Activated CD4-positive, alpha-beta T cell treated with anti-CD3 and anti-CD28 coated beads, Interleukin-2, amount 50 U/mL, for 48 hours (primary cell): ENCODE results near the gene PDE6D.
"Not testable (repeated sequence)": the region's sequence is repeated elsewhere in the genome, so short reads cannot be mapped to it uniquely, and the experiment has no call there.

Experiments
- DNase-seq, 2 experiments: peaks; one replicate each; pipeline ENCODE4 v3.0.0-alpha.2; 2020

Gene PDE6D

GRCh38 chr2:231769170-231770136 lies 11.6 kb downstream of the PDE6D start:
- no peak for DNase-seq

- no peak for DNase-seq
Observed at GRCh38 chr2:231765496-231765929, 15.6 kb downstream of the PDE6D start.

GRCh38 chr2:231764760-231765159 lies 16.3 kb downstream of the PDE6D start:
- no peak for DNase-seq

GRCh38 chr2:231764124-231764523 lies 17.0 kb downstream of the PDE6D start:
- DNase-seq: no peak

GRCh38 chr2:231761735-231762134 lies 19.3 kb downstream of the PDE6D start:
- no peak for DNase-seq

- DNase-seq: no peak
Observed at GRCh38 chr2:231752061-231752460, 29.0 kb downstream of the PDE6D start.

GRCh38 chr2:231751042-231751815 lies 29.9 kb downstream of the PDE6D start:
- DNase-seq: no peak

- not testable (repeated sequence) for DNase-seq
Observed at GRCh38 chr2:231749016-231749415, 32.1 kb downstream of the PDE6D start.

GRCh38 chr2:231748153-231748896 lies 32.8 kb downstream of the PDE6D start:
- DNase-seq: not testable (repeated sequence)

GRCh38 chr2:231745303-231746038 lies 35.6 kb downstream of the PDE6D start:
- no peak for DNase-seq

- DNase-seq: no peak
Observed at GRCh38 chr2:231743376-231744116, 37.5 kb downstream of the PDE6D start.

- no peak for DNase-seq
Observed at GRCh38 chr2:231737761-231738160, 43.3 kb downstream of the PDE6D start.

- DNase-seq: no peak
Observed at GRCh38 chr2:231732604-231733003, 48.5 kb downstream of the PDE6D start.

- DNase-seq: no peak
Observed at GRCh38 chr2:231727621-231728020, 53.5 kb downstream of the PDE6D start.

GRCh38 chr2:231726276-231726675 lies 54.8 kb downstream of the PDE6D start:
- DNase-seq: no peak

- DNase-seq: no peak
Observed at GRCh38 chr2:231725476-231725875, 55.6 kb downstream of the PDE6D start.

- no peak for DNase-seq
Observed at GRCh38 chr2:231722721-231723307, 58.3 kb downstream of the PDE6D start.

- no peak for DNase-seq
Observed at GRCh38 chr2:231720987-231721966, 59.8 kb downstream of the PDE6D start.

- no peak for DNase-seq
Observed at GRCh38 chr2:231720292-231720986, 60.6 kb downstream of the PDE6D start.
